H1 (cell line): ENCODE measurements around the gene TRIM9. TPM values are rescaled to one million over a fixed set of nuclear protein-coding genes. Genes with fewer than 3 reads are reported as not detected.

Source experiments
- CTCF ChIA-PET: fragments of 300-600 bp; sonication (Branson Sonifier 250); formaldehyde crosslinking; loops from one replicate; lab custom pipeline; 2021; ENCODE audit not compliant: partially characterized antibody; lab: Charles Lee
- POLR2A ChIA-PET: fragments of 300-600 bp; sonication (Branson Sonifier 250); formaldehyde crosslinking; loops from one replicate; lab custom pipeline; 2021; ENCODE audit warnings: inconsistent platforms; ENCODE audit not compliant: partially characterized antibody; lab: Charles Lee
- DNase-seq, 2 experiments: peaks; one replicate each; pipeline versions ENCODE4 v3.0.0 to v3.0.0-alpha.2; 2010 to 2022; ENCODE audit warnings: low spot score in 2 of 2, low read depth in 1 of 2, mixed read lengths in 1 of 2
- FAIRE-seq: peaks from 2 replicates; lab custom pipeline; 2011; peaks lifted over from hg19 to GRCh38; lab: Jason Lieb, UNC
- H2AFZ ChIP-seq: 2 replicates; pipeline ENCODE4 v1.8.1; 2012; ENCODE audit warnings: low read length, inconsistent platforms
- H2AK5ac ChIP-seq: 2 replicates; pipeline ENCODE4 v1.6.1; 2013; ENCODE audit warnings: low read depth, low read length
- H2BK120ac ChIP-seq: replicated peaks from 2 replicates; pipeline ENCODE3; 2013; ENCODE audit warnings: low read depth, low read length, inconsistent platforms
- H2BK12ac ChIP-seq: 2 replicates; pipeline ENCODE4 v1.6.1; 2013; ENCODE audit warnings: low read depth, low read length
- H2BK15ac ChIP-seq: 2 replicates; pipeline ENCODE4 v1.6.1; 2013; ENCODE audit warnings: low read length
- H2BK20ac ChIP-seq: 2 replicates; pipeline ENCODE4 v1.6.1; 2013; ENCODE audit warnings: low read length
- H2BK5ac ChIP-seq: 2 replicates; pipeline ENCODE4 v1.6.1; 2013; ENCODE audit warnings: low read depth, low read length
- H3K14ac ChIP-seq: 2 replicates; pipeline ENCODE4 v1.6.1; 2013; ENCODE audit warnings: inconsistent platforms; ENCODE audit not compliant: insufficient read length
- H3K18ac ChIP-seq: 2 replicates; pipeline ENCODE4 v1.6.1; 2013; ENCODE audit warnings: low read length; ENCODE audit errors: extremely low read depth
- H3K23ac ChIP-seq: 2 replicates; pipeline ENCODE4 v1.6.1; 2013; ENCODE audit warnings: inconsistent platforms; ENCODE audit not compliant: insufficient read length
- H3K23me2 ChIP-seq: 2 replicates; pipeline ENCODE4 v1.6.1; 2013; ENCODE audit warnings: low read depth, low read length
- H3K27ac ChIP-seq: 2 replicates; pipeline ENCODE4 v1.6.1; 2011; ENCODE audit warnings: low read depth, low read length, inconsistent platforms
- H3K27me3 ChIP-seq, 4 experiments: replicated peaks in 1 of 4; 1 replicate in 1 of 4; 2 replicates in 3 of 4; pipeline versions ENCODE4 v1.6.1 to v1.8.1; 2011 to 2013; ENCODE audit warnings: low read length in 3 of 4, mild to moderate bottlenecking in 3 of 4, inconsistent platforms in 2 of 4, mixed read lengths in 2 of 4, moderate library complexity in 1 of 4; ENCODE audit not compliant: control insufficient read depth in 3 of 4, insufficient read depth in 3 of 4; ENCODE audit errors: extremely low read depth in 1 of 4
- H3K36me3 ChIP-seq, 4 experiments: 2 replicates each; pipeline versions ENCODE4 v1.6.1 to v1.8.1; 2011 to 2013; ENCODE audit warnings: mild to moderate bottlenecking in 4 of 4, low read length in 3 of 4, moderate library complexity in 2 of 4, control low read depth in 1 of 4, inconsistent platforms in 1 of 4; ENCODE audit not compliant: insufficient read depth in 4 of 4, control insufficient read depth in 2 of 4
- H3K4ac ChIP-seq: replicated peaks from 2 replicates; pipeline ENCODE3; 2013; ENCODE audit warnings: low read length, low read depth, mixed read lengths, inconsistent platforms; ENCODE audit not compliant: insufficient read length
- H3K4me1 ChIP-seq, 4 experiments: replicated peaks in 1 of 4; 1 replicate in 1 of 4; 2 replicates in 3 of 4; pipeline versions ENCODE4 v1.6.1 to v1.8.1; 2011 to 2013; ENCODE audit warnings: low read length in 3 of 4, inconsistent platforms in 2 of 4, mixed read lengths in 1 of 4; ENCODE audit not compliant: insufficient read depth in 4 of 4, control insufficient read depth in 3 of 4
- H3K4me2 ChIP-seq, 2 experiments: 2 replicates each; pipeline versions ENCODE4 v1.6.1 to v1.8.1; 2011 to 2013; ENCODE audit warnings: low read depth in 2 of 2, low read length in 2 of 2, control low read depth in 1 of 2, inconsistent platforms in 1 of 2, mild to moderate bottlenecking in 1 of 2; ENCODE audit not compliant: insufficient read depth in 1 of 2
- H3K4me3 ChIP-seq, 4 experiments: fragments of 200-600, 300-600 bp in 1 of 4; sonication (generic), shearing (Covaris generic), sonication (Bioruptor Twin) in 1 of 4; 2 replicates each; pipeline versions ENCODE4 v1.5.1 to v1.8.1; 2011 to 2016; ENCODE audit warnings: low read length in 4 of 4, low read depth in 3 of 4, control low read depth in 2 of 4, inconsistent platforms in 2 of 4, mild to moderate bottlenecking in 2 of 4, mixed read lengths in 1 of 4, moderate library complexity in 1 of 4; ENCODE audit not compliant: insufficient read depth in 2 of 4; ENCODE audit errors: extremely low read depth in 1 of 4
- H3K56ac ChIP-seq: replicated peaks from 2 replicates; pipeline ENCODE3; 2013; ENCODE audit warnings: low read depth, mild to moderate bottlenecking, mixed read lengths, low read length, inconsistent platforms; ENCODE audit not compliant: insufficient read length
- H3K79me1 ChIP-seq: 2 replicates; pipeline ENCODE4 v1.6.1; 2013; ENCODE audit warnings: low read depth, low read length, control low read depth
- H3K79me2 ChIP-seq, 2 experiments: 2 replicates each; pipeline versions ENCODE4 v1.6.1 to v1.8.1; 2012 to 2013; ENCODE audit warnings: low read length in 2 of 2, mild to moderate bottlenecking in 2 of 2, inconsistent platforms in 1 of 2; ENCODE audit not compliant: insufficient read depth in 2 of 2, control insufficient read depth in 1 of 2
- H3K9ac ChIP-seq, 4 experiments: replicated peaks in 1 of 4; 1 replicate in 1 of 4; 2 replicates in 3 of 4; pipeline versions ENCODE4 v1.6.1 to v1.8.1; 2011 to 2013; ENCODE audit warnings: low read depth in 3 of 4, low read length in 3 of 4, control low read depth in 2 of 4, mild to moderate bottlenecking in 2 of 4, moderate library complexity in 2 of 4, inconsistent platforms in 1 of 4; ENCODE audit errors: extremely low read depth in 1 of 4
- H3K9me3 ChIP-seq, 2 experiments: 2 replicates each; pipeline versions ENCODE4 v1.6.1 to v1.8.1; 2012 to 2013; ENCODE audit warnings: mild to moderate bottlenecking in 2 of 2, moderate library complexity in 2 of 2, control low read depth in 1 of 2, inconsistent platforms in 1 of 2, low read depth in 1 of 2, low read length in 1 of 2, mixed read lengths in 1 of 2; ENCODE audit not compliant: insufficient read depth in 2 of 2
- H4K20me1 ChIP-seq, 2 experiments: replicated peaks in 1 of 2; 2 replicates each; pipeline versions ENCODE3 to v1.8.1; 2011 to 2013; ENCODE audit warnings: inconsistent platforms in 2 of 2, low read length in 2 of 2, mild to moderate bottlenecking in 1 of 2; ENCODE audit not compliant: insufficient read depth in 2 of 2, control insufficient read depth in 1 of 2
- H4K5ac ChIP-seq: 2 replicates; pipeline ENCODE4 v1.6.1; 2013; ENCODE audit warnings: low read length, low read depth, mixed read lengths, inconsistent platforms; ENCODE audit not compliant: insufficient read length
- H4K8ac ChIP-seq: 2 replicates; pipeline ENCODE4 v1.8.0; 2013; ENCODE audit warnings: mild to moderate bottlenecking, moderate library complexity, low read length, inconsistent platforms; ENCODE audit not compliant: insufficient read depth; ENCODE audit errors: extremely low read depth
- H4K91ac ChIP-seq: replicated peaks from 2 replicates; pipeline ENCODE3; 2013; ENCODE audit warnings: low read length, mixed read lengths, inconsistent platforms; ENCODE audit not compliant: insufficient read length
- ASH2L ChIP-seq: fragments of 200-600, 300-600 bp; sonication (generic); IDR thresholded peaks from one replicate; pipeline ENCODE4 v1.7.1; 2017; ENCODE audit warnings: low read length
- CBX5 ChIP-seq: fragments of 300-800, 300-1000 bp; sonication (generic); IDR thresholded peaks from 2 replicates; pipeline ENCODE4 v1.7.1; 2016; ENCODE audit warnings: antibody characterized with exemption, low read length, low read depth
- CBX8 ChIP-seq: fragments of 300-800, 300-1000 bp; sonication (generic); IDR thresholded peaks from 2 replicates; pipeline ENCODE4 v1.7.1; 2016; ENCODE audit warnings: low read depth, low read length, borderline replicate concordance
- EGR1 ChIP-seq: IDR thresholded peaks from 2 replicates; pipeline ENCODE4 v1.6.1; 2011; ENCODE audit warnings: low read depth, low read length, borderline replicate concordance
- JUND ChIP-seq: IDR thresholded peaks from 2 replicates; pipeline ENCODE4 v1.6.1; 2011; ENCODE audit warnings: mild to moderate bottlenecking, improper control_type of control experiment, low read length
- KDM5A ChIP-seq: fragments of 200-600 bp; IDR thresholded peaks from 2 replicates; pipeline ENCODE4 v1.7.1; 2012; ENCODE audit warnings: mild to moderate bottlenecking, low read length, inconsistent platforms, mixed read lengths
- RFX5 ChIP-seq: IDR thresholded peaks from 2 replicates; pipeline ENCODE4 v1.6.1; 2011; ENCODE audit warnings: low read depth, low read length, improper control_type of control experiment, borderline replicate concordance
- SIN3A ChIP-seq, 2 experiments: IDR thresholded peaks in 1 of 2; conservative IDR thresholded peaks in 1 of 2; 2 replicates each; pipeline ENCODE4 v1.6.1; 2011 to 2012; ENCODE audit warnings: low read length in 2 of 2, improper control_type of control experiment in 1 of 2, low read depth in 1 of 2, mild to moderate bottlenecking in 1 of 2
- SIRT6 ChIP-seq: IDR thresholded peaks from one replicate; pipeline ENCODE4 v1.7.1; 2012; ENCODE audit warnings: low read length, inconsistent platforms
- SIX5 ChIP-seq: IDR thresholded peaks from 2 replicates; pipeline ENCODE4 v1.6.1; 2011; ENCODE audit warnings: mild to moderate bottlenecking, low read depth, low read length
- TCF12 ChIP-seq: IDR thresholded peaks from 2 replicates; pipeline ENCODE4 v1.6.1; 2011; ENCODE audit warnings: low read depth, mild to moderate bottlenecking, low read length
- WGBS, 2 experiments: shearing (Covaris generic) in 1 of 2; methylation state at CpG; one replicate each; pipeline versions ENCODE4 v1.1.6 to v1.1.7; 2013 to 2015; ENCODE audit warnings: low lambda C conversion rate in 2 of 2, mixed read lengths in 2 of 2, inconsistent platforms in 1 of 2, low coverage in 1 of 2, missing lambda C conversion rate in 1 of 2; ENCODE audit not compliant: insufficient replicate concordance in 2 of 2, insufficient coverage in 1 of 2, insufficient read length in 1 of 2; ENCODE audit errors: extremely low coverage in 1 of 2, missing lambda C conversion rate in 1 of 2; 5-methylcytosine and 5-hydroxymethylcytosine counted together
- polyA plus RNA-seq, 7 experiments: library from polyadenylated mRNA; depleted of rRNA in 3 of 7; stranded (reverse) in 5 of 7; unstranded in 2 of 7; fragments of >200 nt in 5 of 7; fragments of 200-250 nt in 2 of 7; gene quantifications; 1 replicate in 5 of 7; 2 replicates in 1 of 7; 4 replicates in 1 of 7; pipeline versions ENCODE4 v1.2.1 to v1.2.3, GENCODE V29; 2011 to 2013; ENCODE audit warnings: missing spikeins in 2 of 7, mixed read lengths in 2 of 7
- total RNA-seq: library from RNA; stranded (reverse); fragmentation: NEBNext Ultra II Directional; extraction: Animal tissue kit (Norgen Biotek cat#: 25700); gene quantifications from 2 replicates; pipeline ENCODE4 v1.2.1, GENCODE V29; 2021
- TF ChIP-seq, protein P1 (sequence below): IDR thresholded peaks from 2 replicates; pipeline ENCODE4 v1.6.1; 2012; ENCODE audit warnings: inconsistent platforms

The TRIM9 gene
- total and polyA plus RNA-seq, 2 of the 8 experiments (the other 6 are each of a cell fraction or from before 2014, with no cell fraction given), result 2.7 to 5.4 TPM

DNA sequence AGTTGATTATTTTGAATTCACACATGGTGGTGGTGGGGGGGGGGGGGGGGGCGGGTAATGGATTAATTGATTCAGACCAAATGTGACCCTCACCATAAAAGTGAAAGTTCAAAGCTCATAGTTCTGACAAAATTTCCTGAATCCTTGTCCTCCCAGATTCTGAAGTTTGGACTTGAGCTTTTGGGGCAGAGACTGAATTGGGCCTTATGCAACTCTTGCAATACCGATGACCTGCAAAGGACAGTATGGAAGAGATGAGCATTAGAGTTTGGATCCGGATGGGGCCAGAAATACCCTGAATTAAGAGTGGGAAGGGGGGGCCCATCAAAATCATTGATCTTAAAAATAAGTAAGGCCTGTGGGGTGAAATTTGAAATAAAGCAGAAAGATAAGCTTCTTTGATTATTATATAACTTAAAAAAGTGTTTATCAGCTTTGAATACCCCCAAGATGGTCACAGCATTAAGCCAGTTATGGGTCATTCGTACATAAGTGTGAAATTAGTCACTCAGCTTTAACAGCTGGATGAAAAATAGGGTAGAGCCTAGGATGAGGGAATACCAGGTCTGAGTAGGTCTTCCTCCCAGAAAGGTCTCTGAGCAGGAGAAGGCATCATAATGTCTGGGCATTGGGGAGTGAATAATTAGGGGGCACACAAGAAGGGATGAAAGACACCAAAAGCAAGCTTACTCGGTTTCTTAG lies 148.5 kb downstream of the TRIM9 start:
- POLR2A ChIA-PET, result no interaction called here
- 86% methylated on average over 5 of the region's 5 CpGs; no CpG with 5 or more reads in 1 of the 2 experiments for WGBS, 2 experiments
- CTCF ChIA-PET, result interaction anchor here (1.2 to 1.8 kb wide), 3 partner anchors 9 to 21 kb away, joined by 3 to 10 read pairs (median 4); no protein-coding TSS in a partner anchor

More for the DNA sequence above, 148.5 kb downstream of the TRIM9 start:
- Histone ChIP-seq H3K79me1 (peaks cover 2% of the 10 kb centered on the region; the same call in 1 of the 2 replicates), H2AK5ac (no peak overlapping the region), H2BK5ac (no peak overlapping the region), H3K18ac (no peak overlapping the region), H4K5ac (no peak overlapping the region), H4K20me1 (no peaks in the 10 kb centered on the region), H4K8ac (no peak overlapping the region), H2BK120ac (no peak overlapping the region), H3K27ac (no peak overlapping the region), H3K56ac (no peak overlapping the region), H2BK15ac (no peak overlapping the region), H2AFZ (no peak overlapping the region), H2BK20ac (no peak overlapping the region), H3K4me3 (no peak overlapping the region), H4K91ac (peak overlapping the region; percentile 37), H3K9ac (no peak overlapping the region), H3K23me2 (peaks cover 18% of the 10 kb centered on the region), H3K27me3 (0 out of 7 replicates have a peak, but pooled peaks cover 0 to 2% (median 0%) of the 10 kb centered on the region in 4 experiments), H3K79me2 (no peaks in the 10 kb centered on the region), H3K14ac (no peak overlapping the region), H2BK12ac (no peak overlapping the region), H3K4me2 (no peak overlapping the region), H3K36me3 (no peaks in the 10 kb centered on the region), H3K9me3 (peaks cover 0 to 2% of the 10 kb centered on the region in 2 experiments; a peak in 1 of 4 replicates), H3K4ac (no peak overlapping the region), H3K23ac (no peak overlapping the region), H3K4me1 (peaks cover 0 to 4% (median 1%) of the 10 kb centered on the region in 4 experiments; a peak in 4 of 7 replicates)
- TF ChIP-seq CBX8 (no peak), CBX5 (no peak), RFX5 (no peak), JUND (no peak), SIRT6 (no peak), EGR1 (no peak), SIX5 (no peak), KDM5A (no peak), TCF12 (no peak), ASH2L (no peak), SIN3A (conservative IDR thresholded peaks at IDR 0.05 in 1 of 2, IDR thresholded peaks at IDR 0.05 in 1 of 2; ENCODE audit: low read depth in 1 of 2, low read length in 2 of 2) (no peak)
- TF ChIP-seq, protein P1, sequence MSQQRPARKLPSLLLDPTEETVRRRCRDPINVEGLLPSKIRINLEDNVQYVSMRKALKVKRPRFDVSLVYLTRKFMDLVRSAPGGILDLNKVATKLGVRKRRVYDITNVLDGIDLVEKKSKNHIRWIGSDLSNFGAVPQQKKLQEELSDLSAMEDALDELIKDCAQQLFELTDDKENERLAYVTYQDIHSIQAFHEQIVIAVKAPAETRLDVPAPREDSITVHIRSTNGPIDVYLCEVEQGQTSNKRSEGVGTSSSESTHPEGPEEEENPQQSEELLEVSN, result no peak
- DNase-seq (no peak), FAIRE-seq (no peak)
